NT2/D1 (cell line): Measurements from ENCODE around the gene HDAC8.

Experiments used
- SUZ12 ChIP-seq: IDR thresholded peaks from 2 replicates; pipeline ENCODE4 v1.6.1; 2011; ENCODE audit not compliant: insufficient read length, insufficient read depth; ENCODE audit errors: extremely low read depth
- YY1 ChIP-seq: IDR thresholded peaks from 2 replicates; pipeline ENCODE4 v1.6.1; 2011; ENCODE audit not compliant: insufficient read length, insufficient read depth
- ZNF274 ChIP-seq: IDR thresholded peaks from 2 replicates; pipeline ENCODE4 v1.6.1; 2011; ENCODE audit warnings: mild to moderate bottlenecking, low read depth, low read length

DNA sequence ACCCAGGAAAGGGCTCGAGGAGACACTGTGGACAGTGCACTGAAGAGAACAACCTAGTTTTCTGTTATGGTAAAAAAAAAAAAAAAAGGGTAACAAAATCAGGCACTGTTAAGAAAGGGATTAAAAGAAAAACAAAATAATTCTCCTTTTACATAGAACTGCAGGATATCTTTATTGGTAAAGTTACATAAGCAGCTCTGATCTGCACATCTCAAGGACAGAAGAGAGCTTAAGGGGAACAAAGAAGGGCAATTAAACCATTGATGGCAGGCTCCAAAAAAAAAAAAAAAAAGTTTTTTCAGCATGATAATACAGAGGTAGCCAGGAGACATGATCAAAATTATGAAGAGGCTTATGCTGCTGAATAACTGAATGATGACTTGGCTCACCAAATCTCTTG, 85.0 kb downstream of the HDAC8 start:
- TF ChIP-seq YY1 (no peak), ZNF274 (no peak), SUZ12 (no peak)
